CD14-positive monocyte (primary cell): ENCODE results near the gene MORN3. TPM values are rescaled to one million over a fixed set of nuclear protein-coding genes. Genes with fewer than 3 reads are reported as not detected.

ENCODE experiments used
- DNase-seq, 3 donors: peaks; one replicate each; pipeline ENCODE4 v3.0.0-alpha.2; 2011 to 2022
- H2AFZ ChIP-seq: 2 replicates; pipeline ENCODE4 v1.6.0; 2012; ENCODE audit warnings: mild to moderate bottlenecking, low read depth, low read length, inconsistent platforms; ENCODE audit not compliant: insufficient read depth, poor library complexity, severe bottlenecking
- H3K27ac ChIP-seq, 2 donors: 1 replicate in 1 of 2; 2 replicates in 1 of 2; pipeline ENCODE4 v1.5.1; 2012 to 2013; ENCODE audit warnings: low read length in 2 of 2, control low read depth in 1 of 2, inconsistent platforms in 1 of 2, low read depth in 1 of 2, mild to moderate bottlenecking in 1 of 2
- H3K27me3 ChIP-seq, 2 donors: one replicate each; pipeline versions ENCODE4 v1.6.0 to v1.6.1; 2011 to 2013; ENCODE audit warnings: low read length in 2 of 2; ENCODE audit not compliant: control insufficient read depth in 2 of 2, insufficient read depth in 2 of 2
- H3K36me3 ChIP-seq, 2 donors: replicated peaks in 1 of 2; 1 replicate in 1 of 2; 2 replicates in 1 of 2; pipeline versions ENCODE4 v1.5.1 to v1.6.1; 2012 to 2013; ENCODE audit warnings: low read length in 2 of 2, control low read depth in 1 of 2, inconsistent platforms in 1 of 2, mild to moderate bottlenecking in 1 of 2; ENCODE audit not compliant: insufficient read depth in 2 of 2, control insufficient read depth in 1 of 2
- H3K4me1 ChIP-seq, 2 donors: 1 replicate in 1 of 2; 2 replicates in 1 of 2; pipeline versions ENCODE4 v1.5.1 to v1.6.1; 2012 to 2013; ENCODE audit warnings: low read length in 2 of 2, control low read depth in 1 of 2, inconsistent platforms in 1 of 2, mild to moderate bottlenecking in 1 of 2, moderate library complexity in 1 of 2; ENCODE audit not compliant: insufficient read depth in 2 of 2, control insufficient read depth in 1 of 2
- H3K4me2 ChIP-seq: replicated peaks from 2 replicates; pipeline ENCODE3; 2012; ENCODE audit warnings: low read length, moderate library complexity, mild to moderate bottlenecking; ENCODE audit not compliant: poor library complexity, severe bottlenecking; ENCODE audit errors: extremely low read depth
- H3K4me3 ChIP-seq, 3 experiments: fragments of 200-600 bp in 1 of 3; sonication (generic) in 1 of 3; replicated peaks in 1 of 3; 1 replicate in 2 of 3; 2 replicates in 1 of 3; pipeline ENCODE4 v1.5.1; 2011 to 2013; ENCODE audit warnings: low read length in 3 of 3, mild to moderate bottlenecking in 3 of 3, control low read depth in 2 of 3, low read depth in 2 of 3, inconsistent platforms in 1 of 3, moderate library complexity in 1 of 3
- H3K79me2 ChIP-seq: 2 replicates; pipeline ENCODE4 v1.6.0; 2012; ENCODE audit warnings: mild to moderate bottlenecking, control low read depth, inconsistent platforms, low read length, moderate library complexity; ENCODE audit not compliant: insufficient read depth
- H3K9ac ChIP-seq: 2 replicates; pipeline ENCODE4 v1.6.0; 2017; ENCODE audit warnings: low read length, mild to moderate bottlenecking; ENCODE audit not compliant: insufficient read depth, poor library complexity, severe bottlenecking
- H3K9me3 ChIP-seq, 2 donors: replicated peaks in 1 of 2; 1 replicate in 1 of 2; 2 replicates in 1 of 2; pipeline versions ENCODE4 v1.5.1 to v1.6.1; 2012 to 2013; ENCODE audit warnings: low read length in 2 of 2, control low read depth in 1 of 2; ENCODE audit not compliant: control insufficient read depth in 1 of 2, insufficient read depth in 1 of 2
- H4K20me1 ChIP-seq: 2 replicates; pipeline ENCODE4 v1.6.0; 2012; ENCODE audit warnings: mild to moderate bottlenecking, low read length, control low read depth, moderate library complexity; ENCODE audit not compliant: insufficient read depth
- H3K27ac Mint-ChIP-seq, 7 donors: one replicate each; pipeline ENCODE4 v1.8.0; 2020; ENCODE audit warnings: mild to moderate bottlenecking in 7 of 7, mixed read lengths in 7 of 7, moderate library complexity in 6 of 7, inconsistent platforms in 2 of 7
- H3K27me3 Mint-ChIP-seq, 3 donors: one replicate each; pipeline ENCODE4 v1.8.0; 2021 to 2022; ENCODE audit warnings: low read depth in 3 of 3, mild to moderate bottlenecking in 3 of 3, mixed read lengths in 3 of 3, moderate library complexity in 3 of 3, inconsistent platforms in 1 of 3
- H3K36me3 Mint-ChIP-seq, 2 donors: one replicate each; pipeline ENCODE4 v1.8.0; 2020; ENCODE audit warnings: mixed read lengths in 2 of 2, inconsistent platforms in 1 of 2, mild to moderate bottlenecking in 1 of 2
- H3K4me1 Mint-ChIP-seq: one replicate; pipeline ENCODE4 v1.8.0; 2020; ENCODE audit warnings: mild to moderate bottlenecking, mixed read lengths
- H3K4me3 Mint-ChIP-seq, 2 donors: one replicate each; pipeline ENCODE4 v1.8.0; 2020; ENCODE audit warnings: mild to moderate bottlenecking in 2 of 2, mixed read lengths in 2 of 2, moderate library complexity in 1 of 2
- H3K9me3 Mint-ChIP-seq, 7 donors: one replicate each; pipeline ENCODE4 v1.8.0; 2020 to 2022; ENCODE audit warnings: mixed read lengths in 7 of 7, mild to moderate bottlenecking in 6 of 7, moderate library complexity in 6 of 7, inconsistent platforms in 2 of 7
- WGBS: methylation state at CpG from one replicate; pipeline ENCODE4 v1.1.5; 2013; ENCODE audit warnings: missing lambda C conversion rate; ENCODE audit not compliant: insufficient coverage; 5-methylcytosine and 5-hydroxymethylcytosine counted together
- intact Hi-C, 2 donors: fragments of 100-400 bp; cut with micrococcal nuclease; formaldehyde crosslinking; loops; one replicate each; pipeline versions ENCODE4 v1.15.0 to v1.15.1; 2023
- polyA plus RNA-seq, 3 donors: library from polyadenylated mRNA; depleted of rRNA in 1 of 3; unstranded in 2 of 3; stranded (reverse) in 1 of 3; fragments of 300-500 nt in 2 of 3; fragments of >200 nt in 1 of 3; fragmentation: Illumina TruSeq in 2 of 3; gene quantifications; 1 replicate in 2 of 3; 2 replicates in 1 of 3; pipeline ENCODE4 v1.2.3, GENCODE V29; 2012 to 2021
- TF ChIP-seq, protein P1 (sequence below): fragments of 200-600 bp; IDR thresholded peaks from one replicate; pipeline ENCODE4 v1.8.0; 2022; ENCODE audit warnings: antibody characterized with exemption, mild to moderate bottlenecking

The MORN3 gene
- polyA plus RNA-seq, 3 donors: 0.17 TPM; not detected in 2

DNA sequence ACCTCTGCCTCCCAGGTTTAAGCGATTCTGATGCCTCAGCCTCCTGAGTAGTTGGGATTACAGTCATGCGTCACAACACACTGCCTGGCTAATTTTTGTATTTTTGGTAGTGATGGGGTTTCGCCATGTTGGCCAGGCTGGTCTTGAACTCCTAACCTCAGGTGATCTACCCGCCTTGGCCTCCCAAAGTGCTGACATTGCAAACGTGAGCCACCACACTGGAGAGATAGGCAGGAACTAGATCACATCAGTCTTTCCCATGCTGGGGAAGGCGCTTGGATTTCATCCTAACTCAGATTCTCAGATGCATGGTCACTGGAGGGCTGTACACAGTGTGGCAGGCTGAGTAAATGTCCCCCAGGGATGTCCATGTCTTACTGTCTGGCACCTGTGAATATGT, 61.2 kb downstream of the MORN3 start:
- Histone ChIP-seq H2AFZ (no peak overlapping the region), H3K9ac (no peak overlapping the region), H3K36me3 (no peaks in the 10 kb centered on the region), H3K9me3 (no peaks in the 10 kb centered on the region), H3K79me2 (no peaks in the 10 kb centered on the region), H3K27me3 (no peaks in the 10 kb centered on the region), H3K4me3 (no peak overlapping the region), H3K4me2 (no peak overlapping the region), H4K20me1 (no peaks in the 10 kb centered on the region), H3K4me1 (no peaks in the 10 kb centered on the region), H3K27ac (no peak overlapping the region)
- 86% methylated on average over 2 of the region's 6 CpGs for WGBS
- intact Hi-C loops: no loop called here
- Mint-ChIP-seq H3K4me3 (no peak overlapping the region), H3K9me3 (peaks cover 0 to 2% (median 0%) of the 10 kb centered on the region in 7 donors), H3K36me3 (no peaks in the 10 kb centered on the region), H3K4me1 (no peaks in the 10 kb centered on the region), H3K27ac (no peak overlapping the region), H3K27me3 (peaks cover 0 to 6% (median 2%) of the 10 kb centered on the region in 3 donors)
- no peak for DNase-seq
- TF ChIP-seq, protein P1, sequence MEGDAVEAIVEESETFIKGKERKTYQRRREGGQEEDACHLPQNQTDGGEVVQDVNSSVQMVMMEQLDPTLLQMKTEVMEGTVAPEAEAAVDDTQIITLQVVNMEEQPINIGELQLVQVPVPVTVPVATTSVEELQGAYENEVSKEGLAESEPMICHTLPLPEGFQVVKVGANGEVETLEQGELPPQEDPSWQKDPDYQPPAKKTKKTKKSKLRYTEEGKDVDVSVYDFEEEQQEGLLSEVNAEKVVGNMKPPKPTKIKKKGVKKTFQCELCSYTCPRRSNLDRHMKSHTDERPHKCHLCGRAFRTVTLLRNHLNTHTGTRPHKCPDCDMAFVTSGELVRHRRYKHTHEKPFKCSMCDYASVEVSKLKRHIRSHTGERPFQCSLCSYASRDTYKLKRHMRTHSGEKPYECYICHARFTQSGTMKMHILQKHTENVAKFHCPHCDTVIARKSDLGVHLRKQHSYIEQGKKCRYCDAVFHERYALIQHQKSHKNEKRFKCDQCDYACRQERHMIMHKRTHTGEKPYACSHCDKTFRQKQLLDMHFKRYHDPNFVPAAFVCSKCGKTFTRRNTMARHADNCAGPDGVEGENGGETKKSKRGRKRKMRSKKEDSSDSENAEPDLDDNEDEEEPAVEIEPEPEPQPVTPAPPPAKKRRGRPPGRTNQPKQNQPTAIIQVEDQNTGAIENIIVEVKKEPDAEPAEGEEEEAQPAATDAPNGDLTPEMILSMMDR: no peak

DNA sequence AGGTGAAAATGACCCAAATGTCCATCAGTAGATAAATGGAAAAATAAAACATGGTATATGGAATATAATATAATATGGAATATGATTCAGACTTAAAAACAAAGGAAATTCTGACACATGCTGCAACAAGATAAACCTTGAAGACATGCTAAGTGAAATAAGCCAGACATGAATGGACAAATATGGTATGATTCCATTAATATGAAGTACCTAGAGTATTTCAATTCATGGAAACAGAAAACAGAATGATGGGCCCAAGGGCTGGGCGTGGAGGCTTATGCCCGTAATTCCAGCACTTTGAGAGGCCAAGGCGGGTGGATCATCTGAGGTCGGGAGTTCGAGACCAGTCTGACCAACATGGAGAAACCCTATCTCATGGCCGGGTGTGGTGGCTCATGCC, 65.9 kb downstream of the MORN3 start:
- Histone ChIP-seq H2AFZ (no peak overlapping the region), H3K4me3 (no peak overlapping the region), H3K9me3 (no peaks in the 10 kb centered on the region), H3K4me2 (no peak overlapping the region), H3K27ac (no peak overlapping the region), H3K27me3 (no peaks in the 10 kb centered on the region), H3K4me1 (no peaks in the 10 kb centered on the region), H3K79me2 (no peaks in the 10 kb centered on the region), H3K9ac (no peak overlapping the region), H4K20me1 (no peaks in the 10 kb centered on the region), H3K36me3 (no peaks in the 10 kb centered on the region)
- no peak for DNase-seq
- peak overlapping the region in 1 of 7 donors; percentile 71 for H3K27ac Mint-ChIP-seq
- H3K9me3 Mint-ChIP-seq: no peaks in the 10 kb centered on the region
- no peaks in the 10 kb centered on the region for H3K4me1 Mint-ChIP-seq
- WGBS: 97% methylated on average over 6 of the region's 6 CpGs
- peaks cover 0 to 5% (median 2%) of the 10 kb centered on the region in 3 donors for H3K27me3 Mint-ChIP-seq
- intact Hi-C loops: no loop called here
- TF ChIP-seq, protein P1: no peak
- no peak overlapping the region for H3K4me3 Mint-ChIP-seq
- no peaks in the 10 kb centered on the region for H3K36me3 Mint-ChIP-seq
